Neutrophil (primary cell): ENCODE results near the gene BOD1L2.

Source experiments
- H3K27ac ChIP-seq: fragments of 200-600 bp; sonication (generic); 2 replicates; pipeline ENCODE4 v1.5.1; 2016; ENCODE audit warnings: mild to moderate bottlenecking, moderate library complexity
- H3K27me3 ChIP-seq: fragments of 200-600 bp; sonication (generic); 2 replicates; pipeline ENCODE4 v1.6.0; 2016; ENCODE audit warnings: mild to moderate bottlenecking
- H3K36me3 ChIP-seq: fragments of 200-600 bp; sonication (generic); 2 replicates; pipeline ENCODE4 v1.5.1; 2017
- H3K4me1 ChIP-seq, 2 experiments: fragments of 200-600 bp in 1 of 2; sonication (generic) in 1 of 2; 1 replicate in 1 of 2; 2 replicates in 1 of 2; pipeline versions ENCODE4 v1.5.1 to v1.6.1; 2013 to 2016; ENCODE audit warnings: low read depth in 1 of 2, low read length in 1 of 2, mild to moderate bottlenecking in 1 of 2, moderate library complexity in 1 of 2; ENCODE audit not compliant: control insufficient read depth in 1 of 2, insufficient read depth in 1 of 2
- H3K4me3 ChIP-seq, 2 experiments: fragments of 200-600 bp in 1 of 2; sonication (generic) in 1 of 2; 1 replicate in 1 of 2; 2 replicates in 1 of 2; pipeline ENCODE4 v1.5.1; 2013 to 2016; ENCODE audit warnings: low read depth in 1 of 2, low read length in 1 of 2, mild to moderate bottlenecking in 1 of 2, moderate library complexity in 1 of 2
- H3K9me3 ChIP-seq: fragments of 200-600 bp; sonication (generic); 2 replicates; pipeline ENCODE4 v1.5.1; 2016
- TF ChIP-seq, protein P1 (sequence below): fragments of 200-600 bp; sonication (generic); IDR thresholded peaks from 2 replicates; pipeline ENCODE4 v1.5.1; 2016; ENCODE audit warnings: antibody characterized with exemption

The BOD1L2 gene

DNA sequence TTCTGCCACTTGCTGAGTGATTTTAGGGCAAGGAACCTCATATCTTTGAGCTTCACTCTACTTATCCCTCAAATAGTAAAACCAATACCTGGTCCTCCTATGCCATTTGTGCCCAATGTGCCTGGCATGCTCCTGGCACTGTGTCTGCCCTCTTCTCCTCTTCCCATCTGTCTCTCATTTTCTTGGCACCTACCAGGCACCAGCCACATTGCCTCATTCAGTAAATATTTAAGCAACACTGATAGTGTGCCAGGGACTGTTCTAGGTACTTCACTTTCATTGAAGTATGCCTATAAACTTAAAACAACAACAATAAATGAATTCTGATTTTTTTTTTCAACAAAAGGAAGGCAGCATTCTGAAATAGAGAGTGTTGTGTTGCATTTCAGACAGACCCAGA is 15.1 kb upstream of the BOD1L2 start:
- Histone ChIP-seq H3K27ac (no peak overlapping the region), H3K4me1 (no peaks in the 10 kb centered on the region), H3K27me3 (no peaks in the 10 kb centered on the region), H3K36me3 (no peaks in the 10 kb centered on the region), H3K9me3 (no peaks in the 10 kb centered on the region), H3K4me3 (no peak overlapping the region)
- TF ChIP-seq, protein P1, sequence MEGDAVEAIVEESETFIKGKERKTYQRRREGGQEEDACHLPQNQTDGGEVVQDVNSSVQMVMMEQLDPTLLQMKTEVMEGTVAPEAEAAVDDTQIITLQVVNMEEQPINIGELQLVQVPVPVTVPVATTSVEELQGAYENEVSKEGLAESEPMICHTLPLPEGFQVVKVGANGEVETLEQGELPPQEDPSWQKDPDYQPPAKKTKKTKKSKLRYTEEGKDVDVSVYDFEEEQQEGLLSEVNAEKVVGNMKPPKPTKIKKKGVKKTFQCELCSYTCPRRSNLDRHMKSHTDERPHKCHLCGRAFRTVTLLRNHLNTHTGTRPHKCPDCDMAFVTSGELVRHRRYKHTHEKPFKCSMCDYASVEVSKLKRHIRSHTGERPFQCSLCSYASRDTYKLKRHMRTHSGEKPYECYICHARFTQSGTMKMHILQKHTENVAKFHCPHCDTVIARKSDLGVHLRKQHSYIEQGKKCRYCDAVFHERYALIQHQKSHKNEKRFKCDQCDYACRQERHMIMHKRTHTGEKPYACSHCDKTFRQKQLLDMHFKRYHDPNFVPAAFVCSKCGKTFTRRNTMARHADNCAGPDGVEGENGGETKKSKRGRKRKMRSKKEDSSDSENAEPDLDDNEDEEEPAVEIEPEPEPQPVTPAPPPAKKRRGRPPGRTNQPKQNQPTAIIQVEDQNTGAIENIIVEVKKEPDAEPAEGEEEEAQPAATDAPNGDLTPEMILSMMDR: no peak

DNA sequence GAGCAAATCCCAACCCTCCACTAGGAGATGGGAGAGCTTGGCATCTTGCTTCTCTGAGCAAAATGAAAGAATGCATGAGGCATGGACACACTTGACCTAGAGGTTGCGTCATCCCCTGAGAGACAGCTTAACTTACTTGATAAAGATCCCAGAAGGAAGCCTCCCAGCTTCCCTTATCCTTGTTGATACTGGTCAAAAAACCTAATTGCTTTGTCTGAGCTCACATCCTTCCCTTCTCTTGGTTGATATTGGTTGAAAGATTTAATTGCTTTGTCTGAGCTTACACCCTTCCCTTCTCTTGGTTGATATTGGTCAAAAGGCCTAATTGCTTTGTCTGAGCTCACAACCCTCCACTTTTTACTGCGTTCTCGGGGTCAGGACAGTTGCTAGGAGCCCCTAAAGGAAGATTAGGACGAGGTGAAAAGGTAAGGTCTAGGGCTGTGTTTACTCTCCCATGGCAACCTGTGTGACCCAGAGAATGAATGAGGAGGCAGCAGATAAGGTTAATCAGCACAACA is 12.2 kb upstream of the BOD1L2 start:
- Histone ChIP-seq H3K9me3 (no peaks in the 10 kb centered on the region), H3K27me3 (no peaks in the 10 kb centered on the region), H3K27ac (no peak overlapping the region), H3K36me3 (no peaks in the 10 kb centered on the region), H3K4me3 (no peak overlapping the region), H3K4me1 (no peaks in the 10 kb centered on the region)
- TF ChIP-seq, protein P1: no peak

DNA sequence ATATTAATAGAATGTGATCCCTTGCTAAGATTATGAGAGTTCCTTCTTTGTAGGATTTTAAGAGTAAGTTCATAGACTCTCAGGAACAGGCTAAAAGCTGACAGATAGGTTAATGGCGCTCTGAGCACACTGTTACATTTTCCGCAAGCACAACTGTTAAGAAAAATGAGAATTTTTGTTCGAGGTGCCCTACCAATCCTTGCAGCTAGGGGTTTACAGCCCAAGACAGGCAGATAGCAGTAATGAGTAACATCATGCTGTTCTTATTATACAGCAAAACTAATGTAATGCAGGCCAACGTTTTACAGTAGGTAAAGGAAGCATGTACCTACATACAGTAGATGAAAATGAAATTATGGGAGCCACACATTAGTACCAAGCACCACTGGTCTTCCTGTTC is 11.2 kb upstream of the BOD1L2 start:
- no peak overlapping the region for H3K4me3 ChIP-seq
- TF ChIP-seq, protein P1: no peak
- H3K27ac ChIP-seq: no peak overlapping the region
- no peaks in the 10 kb centered on the region for H3K9me3 ChIP-seq
- H3K4me1 ChIP-seq: no peaks in the 10 kb centered on the region
- no peaks in the 10 kb centered on the region for H3K27me3 ChIP-seq
- no peaks in the 10 kb centered on the region for H3K36me3 ChIP-seq

DNA sequence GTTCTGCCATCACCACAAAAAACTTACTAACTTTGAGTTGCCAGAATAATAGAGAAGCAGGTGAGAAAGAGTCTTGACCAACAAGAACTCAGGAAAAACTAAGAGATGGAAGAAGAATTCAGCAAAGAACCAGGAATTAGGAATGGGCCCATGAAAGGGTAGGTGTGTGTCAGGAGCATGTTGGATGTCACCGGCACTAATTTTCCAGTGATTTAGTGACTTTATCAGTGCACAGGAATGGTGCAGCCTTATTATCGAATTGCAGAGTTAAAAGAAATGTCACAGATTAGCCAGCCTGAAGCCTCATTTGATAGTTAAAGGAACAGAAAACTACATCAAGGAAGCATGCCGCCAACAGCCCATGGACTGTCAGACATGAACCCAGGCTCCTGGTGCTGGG is 9.0 kb upstream of the BOD1L2 start:
- TF ChIP-seq, protein P1: no peak
- Histone ChIP-seq H3K9me3 (no peaks in the 10 kb centered on the region), H3K36me3 (no peaks in the 10 kb centered on the region)

DNA sequence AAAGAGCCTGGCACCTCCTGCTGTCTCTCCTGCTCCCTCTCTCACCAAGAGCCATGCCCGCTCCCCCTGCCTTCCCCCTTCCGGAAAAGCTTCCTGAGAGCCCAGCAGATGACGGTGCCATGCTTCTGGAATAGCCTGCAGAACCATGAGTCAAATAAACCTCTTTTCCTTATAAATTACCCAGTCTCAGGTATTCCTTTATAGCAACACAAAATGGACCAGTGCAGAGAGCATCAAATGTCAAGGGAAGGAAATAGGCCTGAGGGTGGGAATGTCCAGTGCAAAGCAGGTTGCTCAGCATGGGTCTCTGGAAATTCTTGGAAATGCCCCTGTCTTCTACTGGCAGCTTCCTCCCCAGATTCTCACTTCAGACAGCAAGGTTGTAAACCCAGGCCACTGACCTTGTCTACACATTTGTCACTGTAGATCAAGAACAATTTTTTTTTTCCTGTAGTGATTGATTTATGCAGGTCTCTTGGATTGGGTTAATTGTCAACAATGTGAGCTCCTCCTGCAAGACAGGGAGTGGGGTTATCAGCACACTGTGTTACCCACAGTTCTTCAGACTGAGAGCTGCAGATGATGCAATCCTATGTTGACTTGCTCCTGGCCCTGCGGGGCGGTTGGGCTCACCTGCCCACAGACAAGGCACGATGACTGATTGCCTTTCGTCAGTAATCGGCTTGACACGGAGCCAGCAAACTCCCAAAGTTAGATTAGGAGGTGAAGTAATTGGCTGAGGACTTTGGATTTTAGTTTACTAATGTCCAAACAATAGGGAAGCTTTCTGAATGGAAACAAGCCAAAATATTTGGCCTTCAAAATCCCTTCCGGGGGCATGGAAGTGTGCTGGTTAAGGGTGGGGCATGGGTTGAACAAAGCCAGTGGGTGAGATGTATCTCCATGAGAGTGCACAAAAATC is 5.4 kb upstream of the BOD1L2 start:
- H3K27me3 ChIP-seq: no peaks in the 10 kb centered on the region
- no peaks in the 10 kb centered on the region for H3K4me1 ChIP-seq
- no peaks in the 10 kb centered on the region for H3K9me3 ChIP-seq
- no peaks in the 10 kb centered on the region for H3K36me3 ChIP-seq
- no peak overlapping the region for H3K4me3 ChIP-seq
- H3K27ac ChIP-seq: no peak overlapping the region
- TF ChIP-seq, protein P1: no peak

More for the DNA sequence above, 9.0 kb upstream of the BOD1L2 start:
- Histone ChIP-seq H3K4me1 (no peaks in the 10 kb centered on the region), H3K27ac (no peak overlapping the region), H3K4me3 (no peak overlapping the region), H3K27me3 (no peaks in the 10 kb centered on the region)
